ENCODE measurements around the gene MLIP. TPM values are rescaled to one million over a fixed set of nuclear protein-coding genes. Genes with fewer than 3 reads are reported as not detected.

MLIP gene
- total and polyA plus RNA-seq, 2 of the 13 experiments (the other 11 are each of a cell fraction or from before 2014, with no cell fraction given): 0.08 to 0.33 TPM

GRCh38 chr6:54073487-54073886 is 37.8 kb upstream of the MLIP start:
- H3K27ac ChIP-seq (ENCODE audit: extremely low read length, insufficient read depth, low read length): no peak overlapping the region
- no peak for FAIRE-seq
- ChIA-PET POLR2A (no interaction called here), CTCF (ENCODE audit: low intra/inter-chr PET ratio, low total read pairs) (no interaction called here)
- H2AFZ ChIP-seq (ENCODE audit: low read length): no peak overlapping the region
- intact Hi-C loops (cut with micrococcal nuclease; ENCODE audit: unreplicated experiment) (no loop called here), in situ Hi-C loops (cut with HindIII; ENCODE audit: extremely low pct_ligation_motif_present, low pct_unique_long_range_greater_than_20kb) (no loop called here)
- TF ChIP-seq HNRNPK (IDR thresholded peaks at IDR 0.05; ENCODE audit: low read depth, low read length, poor library complexity, severe bottlenecking) (no peak), SNRNP70 (IDR thresholded peaks at IDR 0.05; ENCODE audit: low read depth, low read length) (no peak), FOXK1 (CRISPR knock-in tag; IDR thresholded peaks at IDR 0.05; ENCODE audit: borderline replicate concordance, low read depth) (no peak), ZNF678 (CRISPR knock-in tag; IDR thresholded peaks at IDR 0.05) (no peak)
- no peak overlapping the region for H3K4me2 ChIP-seq (ENCODE audit: low read depth, low read length)
- no peaks in the 10 kb centered on the region for H3K36me3 ChIP-seq (replicated peaks in 1 of 2; ENCODE audit: control insufficient read depth in 1 of 2, insufficient read depth in 2 of 2, low read length in 2 of 2)
- no peak for ATAC-seq
- WGBS (ENCODE audit: low lambda C conversion rate): 68% methylated on average over 2 of the region's 2 CpGs
- no peaks in the 10 kb centered on the region for H3K27me3 ChIP-seq (ENCODE audit: control insufficient read depth in 1 of 2, insufficient read depth in 2 of 2, low read length in 2 of 2)
- H3K9ac ChIP-seq (ENCODE audit: insufficient read depth, low read depth, low read length): no peak overlapping the region
- H3K79me2 ChIP-seq (ENCODE audit: insufficient read depth, low read length): no peaks in the 10 kb centered on the region
- H3K4me3 ChIP-seq (replicated peaks in 1 of 3; ENCODE audit: insufficient read depth in 1 of 3, low read depth in 2 of 3, low read length in 3 of 3): no peak overlapping the region
- H4K20me1 ChIP-seq (ENCODE audit: insufficient read depth, low read length): no peaks in the 10 kb centered on the region
- H3K9me3 ChIP-seq (ENCODE audit: low read length): no peaks in the 10 kb centered on the region
- DNase-seq (ENCODE audit: low spot score): no peak
- no TSS peak for BruUV-seq (replicated peaks)
- H3K4me1 ChIP-seq (ENCODE audit: insufficient read depth, low read length): peaks cover 4% of the 10 kb centered on the region; the same call in 1 of the 2 replicates

- Histone ChIP-seq H3K4me3 (replicated peaks in 1 of 3; ENCODE audit: insufficient read depth in 1 of 3, low read depth in 2 of 3, low read length in 3 of 3) (no peak overlapping the region), H3K79me2 (ENCODE audit: insufficient read depth, low read length) (no peaks in the 10 kb centered on the region), H3K4me2 (ENCODE audit: low read depth, low read length) (no peak overlapping the region), H3K4me1 (ENCODE audit: insufficient read depth, low read length) (peaks cover 4% of the 10 kb centered on the region; the same call in 1 of the 2 replicates), H3K27me3 (ENCODE audit: control insufficient read depth in 1 of 2, insufficient read depth in 2 of 2, low read length in 2 of 2) (no peaks in the 10 kb centered on the region), H3K27ac (ENCODE audit: extremely low read length, insufficient read depth, low read length) (no peak overlapping the region), H3K36me3 (replicated peaks in 1 of 2; ENCODE audit: control insufficient read depth in 1 of 2, insufficient read depth in 2 of 2, low read length in 2 of 2) (no peaks in the 10 kb centered on the region), H4K20me1 (ENCODE audit: insufficient read depth, low read length) (no peaks in the 10 kb centered on the region), H3K9ac (ENCODE audit: insufficient read depth, low read depth, low read length) (no peak overlapping the region), H2AFZ (ENCODE audit: low read length) (no peak overlapping the region), H3K9me3 (ENCODE audit: low read length) (no peaks in the 10 kb centered on the region)
- no peak for FAIRE-seq
- DNase-seq (ENCODE audit: low spot score): no peak
- BruUV-seq (replicated peaks): no TSS peak
- ATAC-seq: no peak
- CTCF ChIA-PET (ENCODE audit: low intra/inter-chr PET ratio, low total read pairs): no interaction called here
- in situ Hi-C loops (cut with HindIII; ENCODE audit: extremely low pct_ligation_motif_present, low pct_unique_long_range_greater_than_20kb): no loop called here
- POLR2A ChIA-PET: no interaction called here
- no peak for TF ChIP-seq BRD4 (CRISPR knock-in tag; IDR thresholded peaks at IDR 0.05)
- no peak for TF ChIP-seq NFIC (IDR thresholded peaks at IDR 0.05; ENCODE audit: low read length)
- TF ChIP-seq ZNF460 (CRISPR knock-in tag; IDR thresholded peaks at IDR 0.05; ENCODE audit: borderline replicate concordance): no peak
- TF ChIP-seq KLF9 (CRISPR knock-in tag; IDR thresholded peaks at IDR 0.05; ENCODE audit: low read depth): no peak
- TF ChIP-seq IKZF4 (CRISPR knock-in tag; IDR thresholded peaks at IDR 0.05; ENCODE audit: borderline replicate concordance, low read depth, not compliant biosample characterization): no peak
- no peak for TF ChIP-seq ZBTB2 (CRISPR knock-in tag; IDR thresholded peaks at IDR 0.05; ENCODE audit: low read depth)
- TF ChIP-seq TAF1 (CRISPR knock-in tag; IDR thresholded peaks at IDR 0.05): no peak
- TF ChIP-seq ZNF362 (CRISPR knock-in tag; IDR thresholded peaks at IDR 0.05; ENCODE audit: borderline replicate concordance): no peak
- no peak for TF ChIP-seq ZNF264 (CRISPR knock-in tag; IDR thresholded peaks at IDR 0.05)
- TF ChIP-seq SRF (IDR thresholded peaks at IDR 0.05; ENCODE audit: low read depth, low read length): no peak
- no peak for TF ChIP-seq NCOA1 (CRISPR knock-in tag; IDR thresholded peaks at IDR 0.05)
- TF ChIP-seq IRF2 (CRISPR knock-in tag; IDR thresholded peaks at IDR 0.05): no peak
- intact Hi-C loops (cut with micrococcal nuclease; ENCODE audit: unreplicated experiment): no loop called here
- WGBS (ENCODE audit: low lambda C conversion rate): 69% methylated on average over 4 of the region's 4 CpGs
These were observed 37.1 kb upstream of the MLIP start for GRCh38 chr6:54074109-54074508.
